ENCODE measurements around the gene NNT. TPM values are rescaled to one million over a fixed set of nuclear protein-coding genes. Genes with fewer than 3 reads are reported as not detected.
A peak's percentile ranks its signal among the peaks of the same experiment; 100 is the strongest.
"Not testable (repeated sequence)": the region's sequence is repeated elsewhere in the genome, so short reads cannot be mapped to it uniquely, and the experiment has no call there.

NNT gene
- polyA plus RNA-seq (ENCODE audit: insufficient read depth in 1 of 5, insufficient read length in 5 of 5, low replicate concordance in 1 of 5) = 10 to 100 TPM; 63.3 to 97.7 (median 91.4) TPM
- long read RNA-seq, donor 1, full-length matches to known transcripts = 5 of 23 reads
- long read RNA-seq, donor 1, partial matches to known transcripts = 18 of 23 reads
- long read RNA-seq, donor 1, other reads (novel, unspliced or antisense) = 0 of 23 reads
- long read RNA-seq, donor 2, partial matches to known transcripts = 22 of 22 reads
- long read RNA-seq, donor 2, other reads (novel, unspliced or antisense) = 0 of 22 reads
- long read RNA-seq, donor 3, full-length matches to known transcripts = 4 of 19 reads
- long read RNA-seq, donor 3, partial matches to known transcripts = 15 of 19 reads
- long read RNA-seq, donor 3, other reads (novel, unspliced or antisense) = 0 of 19 reads
- long read RNA-seq, donor 4, full-length matches to known transcripts = 1 of 23 reads
- long read RNA-seq, donor 4, partial matches to known transcripts = 10 of 23 reads
- long read RNA-seq, donor 4, other reads (novel, unspliced or antisense) = 12 of 23 reads
- long read RNA-seq, donor 5, full-length matches to known transcripts = 5 of 72 reads
- long read RNA-seq, donor 5, partial matches to known transcripts = 67 of 72 reads
- long read RNA-seq, donor 5, other reads (novel, unspliced or antisense) = 0 of 72 reads
- long read RNA-seq, donor 6, full-length matches to known transcripts = 5 of 20 reads
- long read RNA-seq, donor 6, partial matches to known transcripts = 15 of 20 reads
- long read RNA-seq, donor 6, other reads (novel, unspliced or antisense) = 0 of 20 reads
- long read RNA-seq, donor 7, full-length matches to known transcripts = 6 of 65 reads
- long read RNA-seq, donor 7, partial matches to known transcripts = 59 of 65 reads
- long read RNA-seq, donor 7, other reads (novel, unspliced or antisense) = 0 of 65 reads
- long read RNA-seq, donor 8, full-length matches to known transcripts = 4 of 4 reads
- long read RNA-seq, donor 8, partial matches to known transcripts = 0 of 4 reads
- long read RNA-seq, donor 8, other reads (novel, unspliced or antisense) = 0 of 4 reads

DNA sequence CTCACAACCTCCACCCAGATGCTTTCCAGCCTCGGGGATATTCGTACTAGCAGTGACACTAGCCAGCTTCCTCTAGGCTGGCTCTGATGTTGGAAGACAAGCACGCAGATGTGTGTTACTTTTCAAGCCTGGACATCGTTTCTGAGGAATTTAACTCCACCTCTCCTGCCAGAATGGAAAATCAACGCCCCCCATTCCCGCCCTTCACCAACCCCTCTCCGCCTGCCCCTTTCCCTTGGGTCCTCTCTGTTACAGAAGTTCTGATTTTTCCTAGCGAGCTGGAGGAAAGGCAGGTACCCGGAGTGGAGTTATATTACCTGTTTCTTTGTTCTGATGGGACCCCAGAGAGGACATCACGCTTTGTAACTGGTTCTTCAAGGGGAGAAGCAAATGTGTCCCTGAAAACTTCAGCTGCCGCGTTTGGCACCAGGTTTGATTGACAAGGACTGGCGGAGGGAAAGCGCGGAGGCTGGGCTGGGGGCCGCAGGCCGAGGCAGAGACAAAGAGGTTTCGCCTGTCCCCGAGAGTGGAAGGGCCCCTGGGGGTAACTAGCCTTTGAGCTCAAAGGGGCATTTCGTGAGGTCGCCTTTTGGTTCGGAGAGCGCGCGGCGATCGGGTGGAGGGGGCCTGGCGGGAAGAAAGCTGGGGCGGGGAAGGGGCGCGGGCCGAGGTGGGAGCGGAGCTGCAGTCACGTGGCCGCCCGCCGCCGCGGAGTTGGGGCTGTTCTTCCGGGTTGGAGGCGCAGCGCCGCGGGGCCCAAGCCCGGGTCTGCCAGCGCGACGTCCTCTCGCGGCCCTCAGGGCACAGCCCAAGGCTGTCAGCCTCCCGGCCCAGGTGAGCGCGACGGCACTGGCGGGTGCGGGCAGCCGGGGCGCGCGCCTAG lies at the start of gene NNT:
Gene NNT, plus strand, starts transcription at position 720 of the 883 bp plus-strand sequence. CDS start 6,016 bp downstream, outside the sequence.
- peak; percentile 73 to 76 for DNase-seq

DNA sequence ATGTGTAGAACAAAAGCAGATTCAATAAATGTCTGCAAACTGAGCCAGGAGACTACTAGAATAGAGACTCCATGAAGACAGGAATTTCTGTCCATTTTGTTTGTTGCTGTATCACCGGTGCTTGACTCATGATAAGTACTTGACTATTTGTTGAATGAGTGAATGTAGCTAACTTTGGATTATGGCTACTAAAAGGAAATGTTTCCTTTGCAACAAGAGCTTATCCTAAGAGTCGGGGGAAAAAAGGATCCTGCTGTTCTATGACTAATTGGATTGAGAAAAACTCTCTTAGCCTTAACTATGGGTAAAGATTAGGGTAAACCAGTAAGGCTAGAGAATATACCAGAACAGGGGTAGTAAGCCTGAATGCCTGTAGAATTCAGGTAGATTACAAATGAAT lies 49.6 kb upstream of the NNT start:
- no peak for DNase-seq

DNA sequence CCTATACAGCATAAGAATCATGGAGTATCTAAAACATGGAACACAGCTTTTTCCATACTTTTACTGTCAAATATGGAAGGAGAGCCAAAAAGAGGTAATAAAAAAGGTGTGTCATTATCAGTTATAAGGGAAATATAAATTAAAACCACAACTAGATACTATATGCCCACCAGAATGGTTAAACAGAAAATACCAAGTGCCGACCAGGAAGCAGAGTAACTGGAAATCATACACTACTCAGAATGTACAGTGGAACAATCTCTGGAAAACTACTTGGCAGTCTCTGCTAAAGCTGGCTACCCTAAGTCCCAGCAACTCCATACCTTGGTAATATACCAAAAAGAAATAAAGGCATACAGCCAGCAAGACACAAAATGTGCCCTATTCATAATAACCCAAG lies 48.5 kb upstream of the NNT start:
- no peak for DNase-seq

DNA sequence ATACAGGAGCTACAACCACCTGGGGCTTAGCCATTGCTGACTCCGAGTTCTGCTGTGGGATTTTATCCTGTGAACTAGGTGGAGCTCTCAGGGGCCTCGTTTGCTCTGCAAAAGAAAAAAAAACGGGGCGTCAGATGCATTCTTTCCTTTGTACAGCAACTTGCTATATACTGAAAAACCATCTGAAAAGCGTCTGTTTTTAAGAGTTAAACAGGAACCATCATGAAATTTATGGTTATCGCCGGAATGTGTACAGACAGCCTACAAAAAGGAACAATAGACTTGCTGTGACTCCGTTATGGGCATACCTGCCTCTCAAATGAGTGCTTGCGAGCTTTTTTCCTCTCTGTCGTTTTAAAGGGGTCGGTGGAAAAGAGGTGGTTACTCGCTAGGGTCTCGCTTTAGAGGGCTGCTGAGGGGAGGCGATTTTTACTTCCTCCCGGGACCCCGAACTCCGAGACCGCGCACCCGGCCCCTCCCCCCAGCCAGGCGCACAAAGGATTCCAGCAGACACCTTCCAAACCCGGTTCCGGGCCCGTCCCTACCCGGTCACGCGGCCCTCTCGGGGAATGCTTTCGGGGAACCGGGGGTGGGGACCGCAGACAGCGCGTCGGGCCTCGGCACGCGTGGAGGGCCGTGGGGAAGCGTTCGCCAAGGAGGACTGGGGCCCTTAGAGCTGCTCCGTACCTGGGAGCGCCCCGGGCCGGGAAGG lies 46.9 kb upstream of the NNT start:
- DNase-seq = peak; percentile 55 to 62

DNA sequence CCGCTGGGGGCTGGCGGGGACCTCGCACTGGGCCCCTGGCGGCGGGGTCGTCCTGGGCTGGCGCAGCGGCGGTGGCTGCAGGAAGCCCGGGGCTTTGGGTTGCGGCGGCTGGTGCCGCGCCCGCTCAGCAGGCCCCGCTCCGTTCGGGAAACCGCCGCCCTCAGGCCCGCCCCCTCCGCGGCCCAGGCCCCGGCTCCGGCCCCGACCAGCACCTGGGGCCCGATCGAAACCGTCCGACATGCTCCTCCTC lies 46.4 kb upstream of the NNT start:
- DNase-seq = not testable (repeated sequence)

DNA sequence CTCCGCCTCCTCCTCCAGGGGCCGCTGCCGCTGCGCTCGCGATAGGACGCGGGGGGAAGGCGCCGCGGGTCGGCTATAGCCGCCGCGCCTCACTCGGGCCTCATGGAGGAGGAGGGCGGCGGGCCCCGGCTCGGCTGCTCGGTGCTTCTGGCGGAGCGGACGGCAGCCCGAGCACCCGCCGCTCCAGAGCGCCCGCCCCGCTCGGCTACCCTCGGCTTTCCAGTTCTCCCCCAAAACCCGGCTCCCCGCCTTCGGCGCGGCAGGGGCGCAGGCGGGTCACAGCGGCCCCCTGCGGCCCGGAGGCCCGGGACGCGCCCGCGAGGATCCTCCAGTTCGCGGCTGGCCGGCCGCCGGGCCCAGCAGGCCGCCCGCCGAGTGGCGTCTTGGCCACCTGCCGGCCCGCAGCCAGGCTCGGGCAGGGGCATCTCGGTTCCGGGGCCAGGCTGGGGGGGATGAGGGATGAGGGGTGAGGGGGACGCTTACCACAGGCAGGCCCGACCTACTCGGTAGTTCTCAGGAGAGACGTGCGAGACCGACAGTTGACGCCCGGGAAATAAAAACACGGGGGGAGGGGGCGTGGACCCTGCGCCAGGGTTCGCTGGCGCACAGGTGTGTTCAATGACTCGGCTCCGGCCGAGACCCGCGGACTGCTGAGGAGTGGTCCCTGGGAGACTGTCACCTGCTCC lies 46.0 kb upstream of the NNT start, which contains the start of gene PAIP1:
Gene PAIP1, minus strand, starts transcription at position 221 of the 686 bp plus-strand sequence. CDS start 231 bp downstream, outside the sequence.
- DNase-seq = peak; percentile 87 to 91

DNA sequence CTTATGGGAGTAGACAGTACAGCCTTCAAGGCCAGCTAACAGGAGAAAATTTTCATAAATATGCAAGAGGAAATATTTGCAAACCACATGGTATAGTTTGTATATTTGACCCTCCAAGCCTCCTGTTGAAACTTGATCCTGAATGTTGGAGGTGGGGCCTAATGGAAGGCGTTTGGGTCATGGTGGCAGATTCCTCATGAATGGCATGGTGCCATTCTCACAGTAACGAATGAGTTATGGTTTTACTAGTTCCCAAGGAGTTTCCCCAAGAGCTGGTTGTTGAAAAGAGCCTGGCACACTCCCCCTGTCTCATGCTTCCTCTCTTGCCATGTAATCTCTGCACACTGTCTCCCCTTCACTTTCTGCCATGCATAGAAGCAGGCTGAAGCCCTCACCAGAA lies 42.9 kb upstream of the NNT start:
- DNase-seq = no peak

DNA sequence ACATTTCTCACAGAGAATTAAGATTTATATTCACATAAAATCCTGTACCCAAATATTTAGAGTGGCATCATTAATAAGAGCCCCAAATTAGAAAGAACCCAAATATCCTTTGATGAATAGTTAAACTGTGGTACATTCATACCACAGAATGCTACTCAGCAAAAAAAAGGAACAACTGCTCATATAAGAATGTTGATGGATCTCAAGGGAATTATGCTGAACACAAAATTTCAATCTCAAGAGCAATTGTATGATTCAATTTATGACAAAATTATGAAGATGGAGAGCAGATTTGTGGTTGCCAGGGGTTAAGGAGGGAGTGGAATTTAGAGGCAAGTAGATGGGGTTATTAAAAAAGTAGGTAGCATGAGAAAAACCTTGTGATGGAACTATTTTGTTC lies 41.6 kb upstream of the NNT start:
- no peak for DNase-seq

DNA sequence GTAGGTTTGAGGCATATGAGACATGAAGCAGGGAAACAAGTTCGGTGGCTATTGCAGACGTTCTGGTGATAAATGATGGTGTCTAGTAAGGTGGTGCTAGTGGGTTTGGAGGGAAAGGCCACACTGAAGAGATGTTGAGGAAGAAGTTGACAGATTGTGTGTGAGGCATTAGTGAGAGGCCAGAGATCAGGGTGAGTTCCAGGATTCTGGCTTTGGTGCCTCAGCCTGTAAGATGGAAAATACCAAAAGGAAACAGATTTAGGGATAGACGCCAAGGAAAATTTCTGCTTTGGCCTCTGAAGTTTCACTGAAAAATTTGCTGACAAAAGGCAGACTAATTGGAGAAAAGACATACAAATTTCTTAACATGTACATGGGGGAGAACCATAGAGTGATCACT lies 39.7 kb upstream of the NNT start:
- DNase-seq = peak; percentile 25 to 26

DNA sequence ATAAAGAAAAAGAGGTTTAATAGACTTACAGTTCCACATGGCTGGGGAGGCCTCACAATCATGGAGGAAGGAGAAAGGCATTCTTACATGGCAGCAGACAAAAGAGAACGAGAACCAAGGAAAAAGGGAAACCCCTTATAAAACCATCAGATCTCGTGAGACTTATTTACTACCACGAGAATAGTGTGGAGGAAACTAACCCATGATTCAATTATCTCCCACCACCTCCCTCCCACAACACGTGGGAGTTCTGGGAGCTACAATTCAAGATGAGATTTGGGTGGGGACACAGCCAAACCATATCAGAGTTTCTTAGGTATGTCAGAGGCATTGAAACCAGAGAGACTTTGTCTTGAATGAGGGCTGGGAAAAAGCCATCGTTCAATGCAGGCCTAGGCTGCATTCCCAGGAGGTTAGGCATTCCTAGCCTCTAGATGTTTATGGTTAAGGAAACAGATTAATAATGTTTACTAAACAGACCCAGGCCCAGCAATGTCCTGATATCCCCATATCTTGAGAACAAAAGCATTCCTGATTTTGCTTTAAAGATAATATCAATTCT lies 38.6 kb upstream of the NNT start:
- no peak for DNase-seq

DNA sequence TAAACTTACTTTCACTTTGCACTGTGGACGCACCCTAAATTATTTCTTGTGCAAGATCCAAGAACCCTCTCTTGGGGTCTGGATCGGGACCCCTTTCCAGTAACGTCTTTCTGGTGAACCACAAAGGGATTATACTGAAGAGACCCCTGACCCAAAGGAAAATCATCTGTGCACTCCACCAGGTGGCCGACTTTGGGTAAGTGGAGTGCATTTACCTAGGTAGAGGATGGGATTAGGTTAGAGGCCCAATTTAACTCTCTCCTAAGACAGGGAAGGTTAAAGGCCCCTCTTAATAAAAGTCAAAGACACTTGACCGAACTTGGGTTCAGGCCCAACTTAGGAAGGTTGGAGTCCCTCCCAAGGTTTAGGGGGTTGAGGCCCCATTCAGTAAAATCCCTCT lies 37.9 kb upstream of the NNT start:
- no peak for DNase-seq

DNA sequence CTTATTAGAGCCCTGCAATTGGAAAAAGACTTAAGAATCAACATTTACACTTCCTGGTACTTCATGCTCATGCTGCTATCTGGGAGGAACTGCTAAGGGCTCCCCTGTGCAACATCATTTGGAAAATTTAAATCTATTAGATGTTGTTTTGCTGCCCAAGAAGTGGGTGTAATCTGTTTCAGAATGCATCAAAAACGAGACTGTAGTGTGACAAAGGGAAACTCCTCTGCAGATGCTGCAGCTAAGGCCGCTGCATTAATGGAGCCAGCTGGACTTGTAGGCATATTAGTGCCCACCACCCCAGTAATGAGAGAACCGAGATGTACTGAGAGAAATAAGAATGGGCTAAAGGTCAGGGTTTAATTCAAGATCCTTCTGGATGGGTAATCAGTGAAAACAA lies 35.0 kb upstream of the NNT start:
- DNase-seq = no peak

DNA sequence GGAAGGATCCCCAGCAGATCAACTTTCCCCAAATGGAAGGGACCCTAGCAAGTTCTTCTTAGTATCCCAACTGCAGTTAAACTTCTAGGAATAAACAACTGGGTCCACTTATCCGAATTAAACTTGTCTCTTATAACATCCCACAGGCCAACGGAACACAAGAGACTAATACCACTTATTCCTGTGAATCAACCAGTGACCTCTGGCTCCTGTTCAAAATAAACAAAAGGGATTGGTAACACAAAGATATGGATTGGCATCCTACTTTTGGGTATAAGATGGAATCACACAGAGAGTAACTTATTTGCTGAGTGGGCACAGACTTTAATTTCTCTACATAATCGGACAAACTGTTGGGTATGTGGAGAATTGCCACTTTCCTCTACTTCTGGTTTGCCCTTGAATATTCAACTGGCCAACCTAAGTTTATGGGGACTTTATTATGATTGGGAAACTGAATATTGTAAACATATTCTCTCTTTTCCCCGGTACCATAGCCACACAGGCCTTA lies 33.7 kb upstream of the NNT start:
- no peak for DNase-seq

DNA sequence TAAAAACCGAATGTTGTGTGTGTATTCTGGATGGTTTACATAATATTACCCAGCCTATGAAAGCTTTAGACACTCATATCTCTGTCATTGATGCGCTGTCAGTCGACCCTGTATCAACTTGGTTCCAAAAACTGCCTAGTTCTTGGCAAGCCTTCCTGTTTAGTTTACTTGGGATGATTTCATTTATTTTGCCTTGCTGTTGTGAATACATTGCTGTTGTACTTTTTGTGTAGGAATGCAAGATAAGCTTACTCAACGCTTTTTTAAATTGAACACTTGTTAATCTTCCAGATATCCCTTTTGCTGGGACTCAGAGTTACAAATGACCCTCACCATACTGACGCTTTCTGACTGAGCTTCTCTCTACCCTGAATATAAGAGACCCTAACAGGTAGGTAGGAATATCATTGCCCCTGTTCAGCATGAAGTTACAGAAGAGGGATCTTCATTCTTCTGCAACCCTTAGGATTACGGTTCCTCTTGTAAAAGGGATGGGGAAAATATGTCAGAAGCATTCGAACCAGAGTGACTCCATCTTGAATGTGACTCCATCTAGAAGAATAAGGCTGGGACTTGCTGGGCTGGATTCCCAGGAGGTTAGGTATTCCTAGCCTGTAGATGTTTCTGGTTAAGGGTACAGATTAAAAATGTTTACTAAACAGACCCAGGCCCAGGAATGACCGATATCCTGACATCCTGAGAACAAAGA lies 32.4 kb upstream of the NNT start:
- DNase-seq = peak in 1 of 2 donors; percentile 25

DNA sequence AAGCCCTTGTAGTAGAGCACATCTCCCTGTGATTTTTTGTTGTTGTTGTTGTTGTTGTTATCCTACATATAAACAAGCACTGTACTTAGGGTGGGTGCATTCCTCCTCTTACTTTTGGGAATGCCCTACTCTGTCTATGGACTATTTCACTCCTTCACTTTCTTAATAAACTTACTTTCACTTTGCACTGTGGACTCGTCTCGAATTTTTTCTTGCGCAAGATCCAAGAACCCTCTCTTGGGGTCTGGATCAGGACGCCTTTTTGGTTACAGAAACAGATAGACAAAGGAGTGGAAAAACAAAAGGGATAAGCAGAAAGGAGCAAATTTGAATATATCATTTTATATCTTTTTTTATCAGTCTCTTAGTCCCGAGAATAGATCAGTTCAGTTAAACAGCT lies 31.7 kb upstream of the NNT start:
- DNase-seq = no peak

DNA sequence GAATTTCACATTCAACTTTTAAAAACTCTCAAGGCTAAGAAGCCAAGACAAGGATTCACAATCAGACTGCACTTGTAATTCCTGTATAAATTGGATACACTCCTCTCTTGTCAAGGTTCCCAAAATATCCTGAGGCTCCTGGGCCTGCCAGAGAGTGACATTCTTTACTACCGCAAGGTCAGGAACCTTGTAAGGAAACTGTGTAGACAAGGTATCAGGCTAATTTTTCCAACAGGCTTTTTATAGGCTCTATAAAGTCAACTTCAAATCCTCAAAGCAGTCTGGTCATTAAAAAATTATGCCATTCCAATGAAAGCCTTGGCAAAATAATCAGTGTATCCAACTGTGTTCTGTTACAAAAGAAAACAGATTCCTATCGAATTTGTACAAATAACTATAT lies 30.6 kb upstream of the NNT start:
- no peak for DNase-seq

DNA sequence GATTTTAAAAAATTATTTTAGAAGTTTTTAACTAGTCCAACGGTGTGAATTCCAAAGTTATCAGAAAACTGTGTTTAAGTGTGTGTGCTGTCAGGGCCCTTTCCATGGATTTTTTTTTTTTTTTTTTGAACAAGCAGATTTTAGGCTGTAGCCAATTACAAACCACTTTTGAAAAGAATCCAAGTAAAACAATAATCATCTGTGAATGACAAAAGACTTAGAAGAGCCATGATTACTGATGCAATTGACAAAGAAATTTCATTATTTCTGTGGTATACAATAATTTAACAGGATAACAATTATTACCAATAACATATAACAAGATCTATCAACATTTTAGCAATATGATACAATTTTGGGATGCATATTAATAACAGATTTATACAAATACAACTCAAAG lies 29.9 kb upstream of the NNT start:
- DNase-seq = peak in 1 of 2 donors; percentile 28

DNA sequence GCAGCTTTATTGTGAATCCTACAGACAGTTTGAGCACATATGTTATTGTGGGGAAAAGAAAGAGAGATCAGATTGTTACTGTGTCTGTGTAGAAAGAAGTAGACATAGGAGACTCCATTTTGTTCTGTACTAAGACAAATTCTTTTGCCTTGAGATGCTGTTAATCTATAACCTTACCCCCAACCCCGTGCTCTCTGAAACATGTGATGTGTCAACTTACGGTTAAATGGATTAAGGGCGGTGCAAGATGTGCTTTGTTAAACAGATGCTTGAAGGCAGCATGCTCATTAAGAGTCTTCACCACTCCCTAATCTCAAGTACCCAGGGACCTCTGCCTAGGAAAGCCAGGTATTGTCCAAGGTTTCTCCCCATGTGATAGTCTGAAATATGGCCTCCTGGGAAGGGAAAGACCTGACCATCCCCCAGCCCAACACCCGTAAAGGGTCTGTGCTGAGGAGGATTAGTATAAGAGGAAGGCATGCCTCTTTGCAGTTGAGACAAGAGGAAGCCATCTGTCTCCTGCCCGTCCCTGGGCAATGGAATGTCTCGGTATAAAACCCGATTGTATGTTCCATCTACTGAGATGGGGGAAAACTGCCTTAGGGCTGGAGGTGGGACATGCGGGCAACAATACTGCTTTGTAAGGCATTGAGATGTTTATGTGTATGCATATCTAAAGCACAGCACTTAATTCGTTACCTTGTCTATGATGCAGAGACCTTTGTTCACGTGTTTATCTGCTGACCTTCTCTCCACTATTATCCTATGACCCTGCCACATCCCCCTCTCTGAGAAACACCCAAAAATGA lies 22.4 kb upstream of the NNT start:
- not testable (repeated sequence) for DNase-seq
